Hepatocyte (in vitro differentiated cells): ENCODE data around the gene ARFRP1. TPM values are rescaled to one million over a fixed set of nuclear protein-coding genes. Genes with fewer than 3 reads are reported as not detected.

ENCODE experiments used
- DNase-seq: peaks from one replicate; pipeline ENCODE4 v3.0.0-alpha.2; 2016; ENCODE audit warnings: low spot score
- H2AFZ ChIP-seq: fragments of 200-600 bp; sonication (generic); 2 replicates; pipeline ENCODE4 v1.6.0; 2016; ENCODE audit warnings: antibody characterized with exemption, mild to moderate bottlenecking
- H3K27ac ChIP-seq: fragments of 200-600 bp; sonication (generic); 2 replicates; pipeline ENCODE4 v1.5.1; 2016; ENCODE audit warnings: mild to moderate bottlenecking
- H3K27me3 ChIP-seq: fragments of 200-600 bp; sonication (generic); 2 replicates; pipeline ENCODE4 v1.6.1; 2016
- H3K36me3 ChIP-seq: fragments of 200-600 bp; sonication (generic); replicated peaks from 2 replicates; pipeline ENCODE4 v1.5.1; 2016; ENCODE audit warnings: low read depth; ENCODE audit not compliant: insufficient read depth
- H3K4me1 ChIP-seq: fragments of 200-600 bp; sonication (generic); 2 replicates; pipeline ENCODE4 v1.5.1; 2016; ENCODE audit warnings: mild to moderate bottlenecking, moderate library complexity; ENCODE audit not compliant: insufficient read depth
- H3K4me2 ChIP-seq: fragments of 200-600 bp; sonication (generic); 2 replicates; pipeline ENCODE4 v1.6.0; 2016
- H3K4me3 ChIP-seq: fragments of 200-600 bp; sonication (generic); 2 replicates; pipeline ENCODE4 v1.5.1; 2016; ENCODE audit warnings: mild to moderate bottlenecking
- H3K79me2 ChIP-seq: fragments of 200-600 bp; sonication (generic); 2 replicates; pipeline ENCODE4 v1.6.0; 2017; ENCODE audit warnings: mild to moderate bottlenecking
- H3K9me2 ChIP-seq: fragments of 200-600 bp; sonication (generic); replicated peaks from 2 replicates; pipeline ENCODE4 v1.6.0; 2017; ENCODE audit warnings: mild to moderate bottlenecking; ENCODE audit not compliant: insufficient read depth
- H3K9me3 ChIP-seq: fragments of 200-600 bp; sonication (generic); 2 replicates; pipeline ENCODE4 v1.5.1; 2016; ENCODE audit warnings: low read depth, mild to moderate bottlenecking
- H4K20me1 ChIP-seq: fragments of 200-600 bp; sonication (generic); 2 replicates; pipeline ENCODE4 v1.6.0; 2016; ENCODE audit warnings: mild to moderate bottlenecking; ENCODE audit not compliant: insufficient read depth, poor library complexity, severe bottlenecking
- EZH2 ChIP-seq: fragments of 200-600 bp; sonication (generic); IDR thresholded peaks from 2 replicates; pipeline ENCODE4 v1.6.1; 2016; ENCODE audit warnings: antibody characterized with exemption, mild to moderate bottlenecking, borderline replicate concordance
- EZH2phosphoT487 ChIP-seq: fragments of 200-600 bp; sonication (generic); IDR thresholded peaks from one replicate; pipeline ENCODE4 v1.6.1; 2018; ENCODE audit warnings: antibody characterized with exemption, mild to moderate bottlenecking, low read depth, moderate library complexity; ENCODE audit not compliant: unreplicated experiment, severe bottlenecking
- WGBS: methylation state at CpG from one replicate; pipeline ENCODE4 v1.1.6; 2016; ENCODE audit warnings: low lambda C conversion rate; ENCODE audit errors: missing lambda C conversion rate; 5-methylcytosine and 5-hydroxymethylcytosine counted together
- polyA plus RNA-seq: library from polyadenylated mRNA; unstranded; fragments of >200 nt; fragmentation: Nextera tagmentation; extraction: Ambion mirVana; gene quantifications from 2 replicates; pipeline ENCODE4 v1.2.1, GENCODE V29; 2016
- total RNA-seq: library from RNA; depleted of rRNA; stranded (reverse); fragments of >200 nt; gene quantifications from 2 replicates; pipeline ENCODE4 v1.2.3, GENCODE V29; 2014
- TF ChIP-seq, protein P1 (sequence below): fragments of 200-600 bp; sonication (generic); IDR thresholded peaks from 2 replicates; pipeline ENCODE4 v1.5.1; 2016; ENCODE audit warnings: antibody characterized with exemption, mild to moderate bottlenecking; ENCODE audit not compliant: poor library complexity

Gene ARFRP1
- total and polyA plus RNA-seq, 2 experiments from 2014 or later: 31.5 to 38.0 TPM

DNA sequence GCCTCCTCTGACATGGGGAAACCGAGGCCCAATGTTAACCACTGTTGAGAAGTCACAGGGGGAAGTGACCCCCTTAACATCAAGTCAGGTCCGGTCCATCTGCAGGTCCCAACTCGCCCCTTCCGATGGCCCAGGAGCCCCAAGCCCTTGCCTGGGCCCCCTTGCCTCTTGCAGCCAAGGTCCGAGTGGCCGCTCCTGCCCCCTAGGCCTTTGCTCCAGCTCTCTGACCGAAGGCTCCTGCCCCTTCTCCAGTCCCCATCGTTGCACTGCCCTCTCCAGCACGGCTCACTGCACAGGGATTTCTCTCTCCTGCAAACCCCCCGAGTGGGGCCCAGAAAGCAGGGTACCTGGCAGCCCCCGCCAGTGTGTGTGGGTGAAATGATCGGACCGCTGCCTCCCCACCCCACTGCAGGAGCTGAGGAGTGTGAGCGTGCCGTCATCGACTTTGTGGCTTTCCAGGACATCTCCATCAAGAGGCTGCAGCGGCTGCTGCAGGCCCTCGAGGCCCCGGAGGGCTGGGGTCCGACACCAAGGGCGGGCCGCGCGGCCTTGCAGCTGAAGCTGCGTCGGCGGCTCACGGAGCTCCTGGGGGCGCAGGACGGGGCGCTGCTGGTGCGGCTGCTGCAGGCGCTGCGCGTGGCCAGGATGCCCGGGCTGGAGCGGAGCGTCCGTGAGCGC lies 9.8 kb downstream of the ARFRP1 start:
- no peaks in the 10 kb centered on the region for H3K27me3 ChIP-seq
- H3K36me3 ChIP-seq: no peaks in the 10 kb centered on the region
- H3K9me2 ChIP-seq: no peaks in the 10 kb centered on the region
- H2AFZ ChIP-seq: no peak overlapping the region
- H3K4me3 ChIP-seq: no peak overlapping the region
- H3K79me2 ChIP-seq: no peaks in the 10 kb centered on the region
- no peak for DNase-seq
- H3K4me2 ChIP-seq: no peak overlapping the region
- 92% methylated on average over 40 of the region's 40 CpGs for WGBS
- H4K20me1 ChIP-seq: no peaks in the 10 kb centered on the region
- peaks cover 10% of the 10 kb centered on the region for H3K4me1 ChIP-seq
- TF ChIP-seq EZH2: no peak
- TF ChIP-seq EZH2phosphoT487: no peak
- TF ChIP-seq, protein P1, sequence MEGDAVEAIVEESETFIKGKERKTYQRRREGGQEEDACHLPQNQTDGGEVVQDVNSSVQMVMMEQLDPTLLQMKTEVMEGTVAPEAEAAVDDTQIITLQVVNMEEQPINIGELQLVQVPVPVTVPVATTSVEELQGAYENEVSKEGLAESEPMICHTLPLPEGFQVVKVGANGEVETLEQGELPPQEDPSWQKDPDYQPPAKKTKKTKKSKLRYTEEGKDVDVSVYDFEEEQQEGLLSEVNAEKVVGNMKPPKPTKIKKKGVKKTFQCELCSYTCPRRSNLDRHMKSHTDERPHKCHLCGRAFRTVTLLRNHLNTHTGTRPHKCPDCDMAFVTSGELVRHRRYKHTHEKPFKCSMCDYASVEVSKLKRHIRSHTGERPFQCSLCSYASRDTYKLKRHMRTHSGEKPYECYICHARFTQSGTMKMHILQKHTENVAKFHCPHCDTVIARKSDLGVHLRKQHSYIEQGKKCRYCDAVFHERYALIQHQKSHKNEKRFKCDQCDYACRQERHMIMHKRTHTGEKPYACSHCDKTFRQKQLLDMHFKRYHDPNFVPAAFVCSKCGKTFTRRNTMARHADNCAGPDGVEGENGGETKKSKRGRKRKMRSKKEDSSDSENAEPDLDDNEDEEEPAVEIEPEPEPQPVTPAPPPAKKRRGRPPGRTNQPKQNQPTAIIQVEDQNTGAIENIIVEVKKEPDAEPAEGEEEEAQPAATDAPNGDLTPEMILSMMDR: no peak
- no peaks in the 10 kb centered on the region for H3K9me3 ChIP-seq
- H3K27ac ChIP-seq: no peak overlapping the region

DNA sequence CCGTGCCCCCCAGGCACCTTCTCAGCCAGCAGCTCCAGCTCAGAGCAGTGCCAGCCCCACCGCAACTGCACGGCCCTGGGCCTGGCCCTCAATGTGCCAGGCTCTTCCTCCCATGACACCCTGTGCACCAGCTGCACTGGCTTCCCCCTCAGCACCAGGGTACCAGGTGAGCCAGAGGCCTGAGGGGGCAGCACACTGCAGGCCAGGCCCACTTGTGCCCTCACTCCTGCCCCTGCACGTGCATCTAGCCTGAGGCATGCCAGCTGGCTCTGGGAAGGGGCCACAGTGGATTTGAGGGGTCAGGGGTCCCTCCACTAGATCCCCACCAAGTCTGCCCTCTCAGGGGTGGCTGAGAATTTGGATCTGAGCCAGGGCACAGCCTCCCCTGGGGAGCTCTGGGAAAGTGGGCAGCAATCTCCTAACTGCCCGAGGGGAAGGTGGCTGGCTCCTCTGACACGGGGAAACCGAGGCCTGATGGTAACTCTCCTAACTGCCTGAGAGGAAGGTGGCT lies 10.4 kb downstream of the ARFRP1 start:
- TF ChIP-seq, protein P1: no peak
- TF ChIP-seq EZH2phosphoT487 (no peak), EZH2 (no peak)
- no peaks in the 10 kb centered on the region for H3K9me3 ChIP-seq
- no peaks in the 10 kb centered on the region for H3K36me3 ChIP-seq
- no peak overlapping the region for H2AFZ ChIP-seq
- no peaks in the 10 kb centered on the region for H3K9me2 ChIP-seq
- no peaks in the 10 kb centered on the region for H3K79me2 ChIP-seq
- H3K27me3 ChIP-seq: no peaks in the 10 kb centered on the region
- no peaks in the 10 kb centered on the region for H4K20me1 ChIP-seq
- no peak for DNase-seq
- WGBS: 81% methylated on average over 7 of the region's 7 CpGs
- H3K4me2 ChIP-seq: peak overlapping the region; percentile 86
- H3K27ac ChIP-seq: no peak overlapping the region
- H3K4me1 ChIP-seq: peaks cover 10% of the 10 kb centered on the region
- H3K4me3 ChIP-seq: no peak overlapping the region

DNA sequence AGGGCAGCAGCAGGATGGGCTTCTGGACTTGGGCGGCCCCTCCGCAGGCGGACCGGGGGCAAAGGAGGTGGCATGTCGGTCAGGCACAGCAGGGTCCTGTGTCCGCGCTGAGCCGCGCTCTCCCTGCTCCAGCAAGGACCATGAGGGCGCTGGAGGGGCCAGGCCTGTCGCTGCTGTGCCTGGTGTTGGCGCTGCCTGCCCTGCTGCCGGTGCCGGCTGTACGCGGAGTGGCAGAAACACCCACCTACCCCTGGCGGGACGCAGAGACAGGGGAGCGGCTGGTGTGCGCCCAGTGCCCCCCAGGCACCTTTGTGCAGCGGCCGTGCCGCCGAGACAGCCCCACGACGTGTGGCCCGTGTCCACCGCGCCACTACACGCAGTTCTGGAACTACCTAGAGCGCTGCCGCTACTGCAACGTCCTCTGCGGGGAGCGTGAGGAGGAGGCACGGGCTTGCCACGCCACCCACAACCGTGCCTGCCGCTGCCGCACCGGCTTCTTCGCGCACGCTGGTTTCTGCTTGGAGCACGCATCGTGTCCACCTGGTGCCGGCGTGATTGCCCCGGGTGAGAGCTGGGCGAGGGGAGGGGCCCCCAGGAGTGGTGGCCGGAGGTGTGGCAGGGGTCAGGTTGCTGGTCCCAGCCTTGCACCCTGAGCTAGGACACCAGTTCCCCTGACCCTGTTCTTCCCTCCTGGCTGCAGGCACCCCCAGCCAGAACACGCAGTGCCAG lies 11.0 kb downstream of the ARFRP1 start, which contains the start of gene TNFRSF6B:
TNFRSF6B (plus strand) TSS at position 25 of the 729 bp plus-strand sequence; CDS start at position 141, 116 bp downstream.
- no peak for DNase-seq
- WGBS: 17% methylated on average over 52 of the region's 52 CpGs
- TF ChIP-seq, protein P1: no peak
- no peak for TF ChIP-seq EZH2
- no peak for TF ChIP-seq EZH2phosphoT487
- H4K20me1 ChIP-seq: no peaks in the 10 kb centered on the region
- H3K4me1 ChIP-seq: peaks cover 10% of the 10 kb centered on the region
- H3K9me3 ChIP-seq: no peaks in the 10 kb centered on the region
- peak within 1 kb of the TSS; percentile 86 for H3K4me2 ChIP-seq
- H3K27ac ChIP-seq: no peak within 1 kb of the TSS
- no peaks in the 10 kb centered on the region for H3K79me2 ChIP-seq
- no peak within 1 kb of the TSS for H3K4me3 ChIP-seq
- H2AFZ ChIP-seq: no peak within 1 kb of the TSS
- H3K9me2 ChIP-seq: no peaks in the 10 kb centered on the region
- no peaks in the 10 kb centered on the region for H3K27me3 ChIP-seq
- no peaks in the 10 kb centered on the region for H3K36me3 ChIP-seq
